GM10248 (cell line): ENCODE results near the gene ILRUN.
"Not testable (repeated sequence)": the region's sequence is repeated elsewhere in the genome, so short reads cannot be mapped to it uniquely, and the experiment has no call there.

ENCODE experiments used
- CTCF ChIA-PET: fragments of 300-600 bp; sonication (Branson Sonifier 250); formaldehyde crosslinking; extraction: SDS; loops from one replicate; lab custom pipeline; 2021; ENCODE audit warnings: antibody characterized with exemption; lab: Yijun Ruan, JAX
- POLR2A ChIA-PET: fragments of 350-650 bp; sonication (Branson Sonifier 250); formaldehyde crosslinking; extraction: SDS; loops from one replicate; lab custom pipeline; 2020; ENCODE audit warnings: antibody characterized with exemption; lab: Yijun Ruan, JAX
- DNase-seq: peaks from one replicate; pipeline ENCODE4 v3.0.0; 2012; ENCODE audit errors: extremely low spot score
- TF ChIP-seq, protein P1 (sequence below): IDR thresholded peaks from 2 replicates; pipeline ENCODE4 v1.5.1; 2012; ENCODE audit warnings: mild to moderate bottlenecking, low read depth; ENCODE audit errors: extremely low read depth, missing control alignments, control extremely low read depth

ILRUN gene

DNA sequence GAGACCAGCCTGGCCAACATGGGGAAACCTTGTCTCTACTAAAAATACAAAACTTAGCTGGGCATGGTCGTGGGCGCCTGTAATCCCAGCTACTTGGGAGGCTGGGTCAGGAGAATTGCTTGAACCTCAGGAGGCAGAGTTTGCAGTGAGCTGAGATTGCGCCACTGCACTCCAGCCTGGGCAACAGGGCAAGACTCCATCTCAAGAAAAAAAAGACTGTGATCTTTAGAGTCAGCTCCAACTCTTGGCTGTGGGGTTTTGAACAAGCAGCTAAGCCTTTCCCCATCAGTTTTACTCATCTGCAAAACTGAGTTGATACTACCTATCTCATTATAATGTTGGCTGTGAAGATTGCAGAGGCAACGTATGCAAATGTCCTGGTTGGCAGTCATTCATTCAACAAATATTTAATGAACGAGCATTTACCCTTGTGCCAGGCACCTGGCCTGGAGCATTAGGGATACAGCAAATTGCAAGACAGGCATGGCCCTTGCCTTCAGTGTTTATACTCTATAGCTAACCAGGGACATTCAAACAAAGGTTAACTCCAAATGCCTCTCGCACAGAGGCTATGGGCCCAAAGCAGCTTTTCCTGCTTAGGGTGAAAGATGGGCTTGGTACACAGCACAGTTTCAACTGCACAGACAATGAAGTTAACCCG is 37.8 kb downstream of the ILRUN start:
- TF ChIP-seq, protein P1, sequence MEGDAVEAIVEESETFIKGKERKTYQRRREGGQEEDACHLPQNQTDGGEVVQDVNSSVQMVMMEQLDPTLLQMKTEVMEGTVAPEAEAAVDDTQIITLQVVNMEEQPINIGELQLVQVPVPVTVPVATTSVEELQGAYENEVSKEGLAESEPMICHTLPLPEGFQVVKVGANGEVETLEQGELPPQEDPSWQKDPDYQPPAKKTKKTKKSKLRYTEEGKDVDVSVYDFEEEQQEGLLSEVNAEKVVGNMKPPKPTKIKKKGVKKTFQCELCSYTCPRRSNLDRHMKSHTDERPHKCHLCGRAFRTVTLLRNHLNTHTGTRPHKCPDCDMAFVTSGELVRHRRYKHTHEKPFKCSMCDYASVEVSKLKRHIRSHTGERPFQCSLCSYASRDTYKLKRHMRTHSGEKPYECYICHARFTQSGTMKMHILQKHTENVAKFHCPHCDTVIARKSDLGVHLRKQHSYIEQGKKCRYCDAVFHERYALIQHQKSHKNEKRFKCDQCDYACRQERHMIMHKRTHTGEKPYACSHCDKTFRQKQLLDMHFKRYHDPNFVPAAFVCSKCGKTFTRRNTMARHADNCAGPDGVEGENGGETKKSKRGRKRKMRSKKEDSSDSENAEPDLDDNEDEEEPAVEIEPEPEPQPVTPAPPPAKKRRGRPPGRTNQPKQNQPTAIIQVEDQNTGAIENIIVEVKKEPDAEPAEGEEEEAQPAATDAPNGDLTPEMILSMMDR: no peak
- ChIA-PET CTCF (interaction anchor here (1.3 kb wide), 1 partner anchor 17 kb away, joined by 3 read pairs; no protein-coding TSS in a partner anchor), POLR2A (interaction anchor here (1.3 kb wide), 1 partner anchor 422 kb away, joined by 4 read pairs; the partner anchor contains the start of gene HMGA1)
- DNase-seq: no peak

DNA sequence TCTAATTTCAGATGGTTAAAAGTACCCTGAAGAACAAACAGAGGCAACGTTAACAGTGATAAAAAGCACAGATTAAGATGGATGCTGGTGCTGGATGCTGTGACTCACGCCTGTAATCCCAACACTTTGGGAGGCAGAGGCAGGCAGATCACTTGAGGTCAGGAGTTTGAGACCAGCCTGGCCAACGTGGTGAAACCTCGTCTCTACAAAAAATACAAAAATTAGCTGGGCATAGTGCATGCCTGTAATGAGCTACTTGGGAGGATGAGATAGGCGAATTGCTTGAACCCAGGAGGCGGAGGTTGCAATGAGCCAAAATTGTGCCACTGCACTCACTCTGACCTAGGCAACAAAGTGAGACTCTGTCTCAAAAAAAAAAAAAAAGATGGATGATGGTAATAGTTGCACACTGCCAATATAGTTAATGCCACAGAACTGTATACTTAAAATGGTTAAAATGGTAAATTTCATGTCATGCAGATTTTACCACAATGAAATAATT is 38.5 kb downstream of the ILRUN start:
- ChIA-PET CTCF (interaction anchor here (0.9 to 3.5 kb wide), 7 partner anchors 12 to 25 kb away, joined by 3 to 27 read pairs (median 4); no protein-coding TSS in a partner anchor), POLR2A (interaction anchor here (0.7 to 2.8 kb wide), 5 partner anchors 14 to 434 kb away, joined by 3 to 28 read pairs (median 10); partner anchors contain the start of gene HMGA1)
- not testable (repeated sequence) for DNase-seq

DNA sequence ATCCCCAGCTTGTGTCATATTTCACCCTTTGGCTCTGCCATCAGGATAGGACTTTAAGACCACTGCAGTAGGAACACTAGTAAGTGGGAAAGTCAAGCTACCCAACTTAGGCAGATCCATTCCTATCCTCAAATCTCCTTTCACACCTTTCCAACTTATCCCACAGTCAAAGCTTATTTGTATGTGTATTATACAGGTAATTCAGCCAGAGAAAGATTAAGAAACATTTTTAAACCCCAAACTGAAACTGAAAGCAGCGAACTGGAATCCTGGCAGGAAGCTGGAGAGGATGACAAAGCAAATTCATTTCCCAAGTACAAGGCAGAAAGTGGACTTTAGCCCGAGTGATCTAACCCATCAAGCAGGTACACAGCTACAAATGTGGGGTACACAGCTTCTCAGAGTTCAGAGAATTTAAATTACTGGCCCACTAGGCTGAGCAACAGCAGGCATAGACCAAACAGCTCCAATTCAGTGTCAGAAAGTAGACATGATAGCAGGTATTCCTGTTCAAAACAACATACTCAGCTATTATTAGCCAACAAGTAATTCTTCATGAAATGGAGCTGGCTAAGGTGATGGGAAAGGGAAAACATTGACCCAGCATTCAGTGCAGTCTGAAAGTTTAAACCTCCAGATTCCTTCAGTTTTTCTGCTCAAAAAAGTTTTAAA is 39.1 kb downstream of the ILRUN start:
- DNase-seq: no peak
- TF ChIP-seq, protein P1: no peak
- POLR2A ChIA-PET: interaction anchor here (0.7 to 2.8 kb wide), 11 partner anchors 8 to 434 kb away, joined by 3 to 28 read pairs (median 4); partner anchors contain the start of genes HMGA1 and ILRUN
- CTCF ChIA-PET: interaction anchor here (0.9 to 3.5 kb wide), 10 partner anchors 8 to 134 kb away, joined by 3 to 27 read pairs (median 4); partner anchors contain the start of gene BLTP3A

DNA sequence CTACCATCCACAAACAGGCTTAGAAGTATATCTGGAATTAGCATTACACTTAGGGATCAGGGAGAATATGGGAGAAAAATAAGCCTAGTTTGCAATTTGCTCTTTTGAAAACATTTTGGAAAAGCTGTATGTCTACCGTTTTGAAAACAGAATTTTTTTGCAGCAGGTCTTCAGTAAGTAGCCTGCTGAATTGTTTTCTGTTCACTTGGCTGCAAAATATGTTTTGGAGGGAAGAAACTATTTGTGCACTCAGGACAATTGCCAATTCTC is 39.6 kb downstream of the ILRUN start:
- TF ChIP-seq, protein P1: no peak
- ChIA-PET CTCF (interaction anchor here (0.9 to 3.5 kb wide), 11 partner anchors 8 to 134 kb away, joined by 3 to 27 read pairs (median 4); partner anchors contain the start of genes BLTP3A and ILRUN), POLR2A (interaction anchor here (0.9 to 2.8 kb wide), 10 partner anchors 9 to 420 kb away, joined by 3 to 28 read pairs (median 4); partner anchors contain the start of genes HMGA1 and ILRUN)
- DNase-seq: no peak

DNA sequence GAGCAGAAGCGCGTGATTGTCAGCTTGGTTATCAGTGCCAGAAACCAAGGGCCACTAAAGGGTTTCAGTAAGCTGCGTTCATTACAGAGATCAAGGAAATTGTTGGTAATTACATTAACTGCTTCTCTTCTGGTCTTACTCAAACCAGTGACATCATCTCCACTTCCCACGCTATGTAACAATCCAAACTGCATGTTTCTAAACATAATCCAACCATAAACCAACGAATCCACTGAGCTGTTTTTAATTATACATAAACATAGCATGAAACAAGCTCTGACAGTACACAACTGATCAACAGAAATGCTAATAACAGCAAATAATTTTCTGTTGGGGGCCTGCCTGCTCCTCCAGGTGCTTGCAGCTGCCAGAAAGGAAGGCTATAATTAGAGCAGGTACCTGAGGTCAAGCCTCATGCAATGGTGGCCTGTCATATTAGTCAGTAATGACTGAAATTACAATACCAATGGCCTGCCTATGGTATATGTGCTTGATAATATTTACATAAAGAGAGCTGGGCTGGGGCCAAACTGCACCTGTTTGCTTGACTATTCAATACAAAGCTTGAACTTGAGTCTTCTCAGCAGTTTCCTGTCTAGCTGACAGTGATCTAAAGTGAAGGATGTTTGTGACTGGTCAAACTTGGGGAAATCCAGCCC is 40.1 kb downstream of the ILRUN start:
- POLR2A ChIA-PET: interaction anchor here (0.6 to 2.8 kb wide), 14 partner anchors 9 to 420 kb away, joined by 3 to 28 read pairs (median 4); partner anchors contain the start of genes HMGA1 and ILRUN
- CTCF ChIA-PET: interaction anchor here (0.9 to 3.5 kb wide), 11 partner anchors 9 to 135 kb away, joined by 3 to 27 read pairs (median 4); partner anchors contain the start of genes BLTP3A and ILRUN
- TF ChIP-seq, protein P1: no peak
- DNase-seq: peak; percentile 74

DNA sequence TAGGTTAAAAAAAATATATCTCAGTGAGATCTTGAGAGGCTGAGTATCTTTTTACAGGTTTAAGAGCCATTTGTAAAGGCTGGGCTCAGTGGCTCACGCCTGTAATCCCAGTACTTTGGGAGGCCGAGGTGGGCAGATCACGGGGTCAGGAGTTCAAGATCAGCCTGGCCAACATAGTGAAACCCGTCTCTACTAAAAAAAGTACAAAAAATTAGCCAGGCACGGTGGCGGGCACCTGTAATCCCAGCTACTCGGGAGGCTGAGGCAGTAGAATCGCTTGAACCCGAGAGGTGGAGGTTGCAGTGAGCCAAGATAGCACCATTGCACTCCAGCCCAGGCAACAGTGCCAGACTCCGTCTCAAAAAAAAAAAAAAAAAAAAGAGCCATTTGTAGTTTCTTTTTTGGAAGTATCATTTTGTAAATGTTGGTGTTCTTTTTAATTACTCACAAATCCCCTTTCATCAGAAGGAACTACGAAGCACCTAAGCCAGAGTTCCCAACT is 40.6 kb downstream of the ILRUN start:
- POLR2A ChIA-PET: interaction anchor here (0.6 to 2.8 kb wide), 8 partner anchors 9 to 419 kb away, joined by 3 to 28 read pairs (median 4); partner anchors contain the start of genes HMGA1 and ILRUN
- DNase-seq: not testable (repeated sequence)
- CTCF ChIA-PET: interaction anchor here (0.9 to 3.5 kb wide), 7 partner anchors 9 to 135 kb away, joined by 3 to 27 read pairs (median 5); partner anchors contain the start of genes BLTP3A and ILRUN
